Mucosa of descending colon (tissue), 3 donors: Measurements from ENCODE around the gene CATSPERZ. TPM values are rescaled to one million over a fixed set of nuclear protein-coding genes. Genes with fewer than 3 reads are reported as not detected.

Source experiments
- ATAC-seq: fragments of 200-7000 bp; cut with Tn5 transposase; one replicate; pipeline ENCODE4 v1.9.1; 2020; ENCODE audit warnings: mild to moderate bottlenecking, moderate library complexity
- DNase-seq, 3 donors: peaks; one replicate each; pipeline ENCODE4 v3.0.0-alpha.2; 2020
- H3K36me3 ChIP-seq: fragments of 200-600 bp; one replicate; pipeline ENCODE4 v1.8.0; 2021; ENCODE audit warnings: low read depth, mild to moderate bottlenecking
- H3K4me1 ChIP-seq: fragments of 200-600 bp; one replicate; pipeline ENCODE4 v1.8.0; 2021; ENCODE audit warnings: low read depth, mild to moderate bottlenecking
- H3K4me3 ChIP-seq: fragments of 200-600 bp; one replicate; pipeline ENCODE4 v1.8.0; 2021; ENCODE audit warnings: mild to moderate bottlenecking
- H3K9me3 ChIP-seq: fragments of 200-600 bp; one replicate; pipeline ENCODE4 v1.8.0; 2021; ENCODE audit warnings: mild to moderate bottlenecking
- CTCF ChIP-seq: fragments of 200-600 bp; IDR thresholded peaks from one replicate; pipeline ENCODE4 v1.8.0; 2022; ENCODE audit warnings: antibody characterized with exemption, mild to moderate bottlenecking
- intact Hi-C, 2 donors: fragments of 100-400 bp; cut with DNase I in 1 of 2; cut with micrococcal nuclease in 1 of 2; formaldehyde crosslinking; loops; one replicate each; pipeline versions ENCODE4 v1.11.0 to v1.11.1; 2022; cut with DNase I, micrococcal nuclease
- total RNA-seq, 3 donors: library from RNA; stranded (reverse); fragmentation: NEBNext Ultra II Directional in 2 of 3; extraction: Animal tissue kit (Norgen Biotek cat#: 25700) in 2 of 3; gene quantifications; one replicate each; pipeline versions ENCODE4 v1.2.1 to v1.2.4, GENCODE V29; 2021 to 2023
- donor health status: DM: no; HTN: no; CAD: no; lungs with moderate emphysema.
- donor health status: DM: no; HTN: no; CAD: no.
- donor health status: DM: no; HTN: yes; CAD: no.

The CATSPERZ gene
- total RNA-seq, 3 donors from 2014 or later: not detected

GRCh38 chr11:64261556-64262080 lies 38.5 kb upstream of the CATSPERZ start:
- Histone ChIP-seq H3K4me1 (no peaks in the 10 kb centered on the region), H3K36me3 (peaks cover 3% of the 10 kb centered on the region)

GRCh38 chr11:64262271-64263002 lies 37.7 kb upstream of the CATSPERZ start:
- Histone ChIP-seq H3K4me1 (no peaks in the 10 kb centered on the region), H3K9me3 (no peaks in the 10 kb centered on the region), H3K36me3 (peaks cover 3% of the 10 kb centered on the region), H3K4me3 (no peak overlapping the region)
- no peak for TF ChIP-seq CTCF
- no peak for DNase-seq
- ATAC-seq: no peak
- intact Hi-C loops: no loop called here

More at GRCh38 chr11:64261556-64262080, 38.5 kb upstream of the CATSPERZ start:
- DNase-seq (no peak), ATAC-seq (no peak)
- intact Hi-C loops: no loop called here
- Histone ChIP-seq H3K4me3 (no peak overlapping the region), H3K9me3 (no peaks in the 10 kb centered on the region)
- no peak for TF ChIP-seq CTCF

- no peak for ATAC-seq
- H3K36me3 ChIP-seq: no peaks in the 10 kb centered on the region
- H3K4me3 ChIP-seq: no peak overlapping the region
- no peaks in the 10 kb centered on the region for H3K9me3 ChIP-seq
- no peak for TF ChIP-seq CTCF
- intact Hi-C loops: no loop called here
- no peak for DNase-seq
- H3K4me1 ChIP-seq: peaks cover 3% of the 10 kb centered on the region
Observed at GRCh38 chr11:64263021-64263946, 36.9 kb upstream of the CATSPERZ start.

GRCh38 chr11:64263947-64264317 lies 36.2 kb upstream of the CATSPERZ start:
- H3K4me3 ChIP-seq: no peak overlapping the region
- intact Hi-C loops: no loop called here
- H3K9me3 ChIP-seq: no peaks in the 10 kb centered on the region
- no peak for TF ChIP-seq CTCF
- no peak for DNase-seq
- H3K4me1 ChIP-seq: peaks cover 10% of the 10 kb centered on the region
- no peak for ATAC-seq
- H3K36me3 ChIP-seq: no peaks in the 10 kb centered on the region

GRCh38 chr11:64264371-64264852 lies 35.7 kb upstream of the CATSPERZ start:
- no peak for ATAC-seq

More at GRCh38 chr11:64264371-64264852, 35.7 kb upstream of the CATSPERZ start:
- no peaks in the 10 kb centered on the region for H3K9me3 ChIP-seq
- H3K4me3 ChIP-seq: no peak overlapping the region
- H3K4me1 ChIP-seq: peaks cover 11% of the 10 kb centered on the region
- intact Hi-C loops: no loop called here
- no peaks in the 10 kb centered on the region for H3K36me3 ChIP-seq
- TF ChIP-seq CTCF: no peak
- DNase-seq: peak in 1 of 3 donors; percentile 49
